H1 (cell line): ENCODE data around the gene LRP8. TPM values are rescaled to one million over a fixed set of nuclear protein-coding genes. Genes with fewer than 3 reads are reported as not detected.

Experiments
- CTCF ChIA-PET: fragments of 300-600 bp; sonication (Branson Sonifier 250); formaldehyde crosslinking; loops from one replicate; lab custom pipeline; 2021; ENCODE audit not compliant: partially characterized antibody; lab: Charles Lee
- POLR2A ChIA-PET: fragments of 300-600 bp; sonication (Branson Sonifier 250); formaldehyde crosslinking; loops from one replicate; lab custom pipeline; 2021; ENCODE audit warnings: inconsistent platforms; ENCODE audit not compliant: partially characterized antibody; lab: Charles Lee
- DNase-seq, 2 experiments: peaks; one replicate each; pipeline versions ENCODE4 v3.0.0 to v3.0.0-alpha.2; 2010 to 2022; ENCODE audit warnings: low spot score in 2 of 2, low read depth in 1 of 2, mixed read lengths in 1 of 2
- FAIRE-seq: peaks from 2 replicates; lab custom pipeline; 2011; peaks lifted over from hg19 to GRCh38; lab: Jason Lieb, UNC
- H2AFZ ChIP-seq: 2 replicates; pipeline ENCODE4 v1.8.1; 2012; ENCODE audit warnings: low read length, inconsistent platforms
- H2AK5ac ChIP-seq: 2 replicates; pipeline ENCODE4 v1.6.1; 2013; ENCODE audit warnings: low read depth, low read length
- H2BK120ac ChIP-seq: replicated peaks from 2 replicates; pipeline ENCODE3; 2013; ENCODE audit warnings: low read depth, low read length, inconsistent platforms
- H2BK12ac ChIP-seq: 2 replicates; pipeline ENCODE4 v1.6.1; 2013; ENCODE audit warnings: low read depth, low read length
- H2BK15ac ChIP-seq: 2 replicates; pipeline ENCODE4 v1.6.1; 2013; ENCODE audit warnings: low read length
- H2BK20ac ChIP-seq: 2 replicates; pipeline ENCODE4 v1.6.1; 2013; ENCODE audit warnings: low read length
- H2BK5ac ChIP-seq: 2 replicates; pipeline ENCODE4 v1.6.1; 2013; ENCODE audit warnings: low read depth, low read length
- H3K14ac ChIP-seq: 2 replicates; pipeline ENCODE4 v1.6.1; 2013; ENCODE audit warnings: inconsistent platforms; ENCODE audit not compliant: insufficient read length
- H3K18ac ChIP-seq: 2 replicates; pipeline ENCODE4 v1.6.1; 2013; ENCODE audit warnings: low read length; ENCODE audit errors: extremely low read depth
- H3K23ac ChIP-seq: 2 replicates; pipeline ENCODE4 v1.6.1; 2013; ENCODE audit warnings: inconsistent platforms; ENCODE audit not compliant: insufficient read length
- H3K23me2 ChIP-seq: 2 replicates; pipeline ENCODE4 v1.6.1; 2013; ENCODE audit warnings: low read depth, low read length
- H3K27ac ChIP-seq: 2 replicates; pipeline ENCODE4 v1.6.1; 2011; ENCODE audit warnings: low read depth, low read length, inconsistent platforms
- H3K27me3 ChIP-seq, 4 experiments: replicated peaks in 1 of 4; 1 replicate in 1 of 4; 2 replicates in 3 of 4; pipeline versions ENCODE4 v1.6.1 to v1.8.1; 2011 to 2013; ENCODE audit warnings: low read length in 3 of 4, mild to moderate bottlenecking in 3 of 4, inconsistent platforms in 2 of 4, mixed read lengths in 2 of 4, moderate library complexity in 1 of 4; ENCODE audit not compliant: control insufficient read depth in 3 of 4, insufficient read depth in 3 of 4; ENCODE audit errors: extremely low read depth in 1 of 4
- H3K36me3 ChIP-seq, 4 experiments: 2 replicates each; pipeline versions ENCODE4 v1.6.1 to v1.8.1; 2011 to 2013; ENCODE audit warnings: mild to moderate bottlenecking in 4 of 4, low read length in 3 of 4, moderate library complexity in 2 of 4, control low read depth in 1 of 4, inconsistent platforms in 1 of 4; ENCODE audit not compliant: insufficient read depth in 4 of 4, control insufficient read depth in 2 of 4
- H3K4ac ChIP-seq: replicated peaks from 2 replicates; pipeline ENCODE3; 2013; ENCODE audit warnings: low read length, low read depth, mixed read lengths, inconsistent platforms; ENCODE audit not compliant: insufficient read length
- H3K4me1 ChIP-seq, 4 experiments: replicated peaks in 1 of 4; 1 replicate in 1 of 4; 2 replicates in 3 of 4; pipeline versions ENCODE4 v1.6.1 to v1.8.1; 2011 to 2013; ENCODE audit warnings: low read length in 3 of 4, inconsistent platforms in 2 of 4, mixed read lengths in 1 of 4; ENCODE audit not compliant: insufficient read depth in 4 of 4, control insufficient read depth in 3 of 4
- H3K4me2 ChIP-seq, 2 experiments: 2 replicates each; pipeline versions ENCODE4 v1.6.1 to v1.8.1; 2011 to 2013; ENCODE audit warnings: low read depth in 2 of 2, low read length in 2 of 2, control low read depth in 1 of 2, inconsistent platforms in 1 of 2, mild to moderate bottlenecking in 1 of 2; ENCODE audit not compliant: insufficient read depth in 1 of 2
- H3K4me3 ChIP-seq, 4 experiments: fragments of 200-600, 300-600 bp in 1 of 4; sonication (generic), shearing (Covaris generic), sonication (Bioruptor Twin) in 1 of 4; 2 replicates each; pipeline versions ENCODE4 v1.5.1 to v1.8.1; 2011 to 2016; ENCODE audit warnings: low read length in 4 of 4, low read depth in 3 of 4, control low read depth in 2 of 4, inconsistent platforms in 2 of 4, mild to moderate bottlenecking in 2 of 4, mixed read lengths in 1 of 4, moderate library complexity in 1 of 4; ENCODE audit not compliant: insufficient read depth in 2 of 4; ENCODE audit errors: extremely low read depth in 1 of 4
- H3K56ac ChIP-seq: replicated peaks from 2 replicates; pipeline ENCODE3; 2013; ENCODE audit warnings: low read depth, mild to moderate bottlenecking, mixed read lengths, low read length, inconsistent platforms; ENCODE audit not compliant: insufficient read length
- H3K79me1 ChIP-seq: 2 replicates; pipeline ENCODE4 v1.6.1; 2013; ENCODE audit warnings: low read depth, low read length, control low read depth
- H3K79me2 ChIP-seq, 2 experiments: 2 replicates each; pipeline versions ENCODE4 v1.6.1 to v1.8.1; 2012 to 2013; ENCODE audit warnings: low read length in 2 of 2, mild to moderate bottlenecking in 2 of 2, inconsistent platforms in 1 of 2; ENCODE audit not compliant: insufficient read depth in 2 of 2, control insufficient read depth in 1 of 2
- H3K9ac ChIP-seq, 4 experiments: replicated peaks in 1 of 4; 1 replicate in 1 of 4; 2 replicates in 3 of 4; pipeline versions ENCODE4 v1.6.1 to v1.8.1; 2011 to 2013; ENCODE audit warnings: low read depth in 3 of 4, low read length in 3 of 4, control low read depth in 2 of 4, mild to moderate bottlenecking in 2 of 4, moderate library complexity in 2 of 4, inconsistent platforms in 1 of 4; ENCODE audit errors: extremely low read depth in 1 of 4
- H3K9me3 ChIP-seq, 2 experiments: 2 replicates each; pipeline versions ENCODE4 v1.6.1 to v1.8.1; 2012 to 2013; ENCODE audit warnings: mild to moderate bottlenecking in 2 of 2, moderate library complexity in 2 of 2, control low read depth in 1 of 2, inconsistent platforms in 1 of 2, low read depth in 1 of 2, low read length in 1 of 2, mixed read lengths in 1 of 2; ENCODE audit not compliant: insufficient read depth in 2 of 2
- H4K20me1 ChIP-seq, 2 experiments: replicated peaks in 1 of 2; 2 replicates each; pipeline versions ENCODE3 to v1.8.1; 2011 to 2013; ENCODE audit warnings: inconsistent platforms in 2 of 2, low read length in 2 of 2, mild to moderate bottlenecking in 1 of 2; ENCODE audit not compliant: insufficient read depth in 2 of 2, control insufficient read depth in 1 of 2
- H4K5ac ChIP-seq: 2 replicates; pipeline ENCODE4 v1.6.1; 2013; ENCODE audit warnings: low read length, low read depth, mixed read lengths, inconsistent platforms; ENCODE audit not compliant: insufficient read length
- H4K8ac ChIP-seq: 2 replicates; pipeline ENCODE4 v1.8.0; 2013; ENCODE audit warnings: mild to moderate bottlenecking, moderate library complexity, low read length, inconsistent platforms; ENCODE audit not compliant: insufficient read depth; ENCODE audit errors: extremely low read depth
- H4K91ac ChIP-seq: replicated peaks from 2 replicates; pipeline ENCODE3; 2013; ENCODE audit warnings: low read length, mixed read lengths, inconsistent platforms; ENCODE audit not compliant: insufficient read length
- ATF3 ChIP-seq: IDR thresholded peaks from 2 replicates; pipeline ENCODE4 v1.6.1; 2011; ENCODE audit warnings: low read depth, mild to moderate bottlenecking, low read length; ENCODE audit not compliant: insufficient read depth
- BACH1 ChIP-seq: IDR thresholded peaks from 2 replicates; pipeline ENCODE4 v1.6.1; 2012; ENCODE audit warnings: low read length, improper control_type of control experiment
- CBX8 ChIP-seq: fragments of 300-800, 300-1000 bp; sonication (generic); IDR thresholded peaks from 2 replicates; pipeline ENCODE4 v1.7.1; 2016; ENCODE audit warnings: low read depth, low read length, borderline replicate concordance
- CEBPB ChIP-seq: IDR thresholded peaks from 2 replicates; pipeline ENCODE4 v1.6.1; 2012; ENCODE audit warnings: low read depth, low read length
- EP300 ChIP-seq, 2 experiments: IDR thresholded peaks; 1 replicate in 1 of 2; 2 replicates in 1 of 2; pipeline ENCODE4 v1.6.1; 2011 to 2012; ENCODE audit warnings: low read depth in 2 of 2, low read length in 2 of 2, mild to moderate bottlenecking in 2 of 2, borderline replicate concordance in 1 of 2, inconsistent platforms in 1 of 2, moderate library complexity in 1 of 2
- EZH2 ChIP-seq: fragments of 200-600 bp; sonication (generic); IDR thresholded peaks from 2 replicates; pipeline ENCODE4 v1.7.1; 2012; ENCODE audit warnings: low read depth, mild to moderate bottlenecking, moderate library complexity, low read length, inconsistent platforms; ENCODE audit not compliant: severe bottlenecking
- GABPA ChIP-seq: IDR thresholded peaks from 2 replicates; pipeline ENCODE4 v1.6.1; 2011; ENCODE audit warnings: mild to moderate bottlenecking, low read length, moderate library complexity, borderline replicate concordance; ENCODE audit not compliant: insufficient read depth
- POLR2A ChIP-seq, 2 experiments: IDR thresholded peaks; 1 replicate in 1 of 2; 2 replicates in 1 of 2; pipeline ENCODE4 v1.6.1; 2011; ENCODE audit warnings: low read depth in 2 of 2, low read length in 2 of 2, mild to moderate bottlenecking in 2 of 2; ENCODE audit errors: control extremely low read depth in 1 of 2
- RNF2 ChIP-seq: fragments of 200-900, 300-1000 bp; sonication (generic); IDR thresholded peaks from 2 replicates; pipeline ENCODE4 v1.7.1; 2016; ENCODE audit warnings: borderline replicate concordance, low read depth, mild to moderate bottlenecking, antibody characterized with exemption, low read length; ENCODE audit not compliant: poor library complexity, severe bottlenecking; ENCODE audit errors: missing control alignments
- SIRT6 ChIP-seq: IDR thresholded peaks from one replicate; pipeline ENCODE4 v1.7.1; 2012; ENCODE audit warnings: low read length, inconsistent platforms
- TAF7 ChIP-seq: optimal IDR thresholded peaks from 2 replicates; pipeline ENCODE3; 2011; ENCODE audit warnings: low read depth, mild to moderate bottlenecking, inconsistent platforms, low read length, moderate library complexity, borderline replicate concordance
- WGBS, 2 experiments: shearing (Covaris generic) in 1 of 2; methylation state at CpG; one replicate each; pipeline versions ENCODE4 v1.1.6 to v1.1.7; 2013 to 2015; ENCODE audit warnings: low lambda C conversion rate in 2 of 2, mixed read lengths in 2 of 2, inconsistent platforms in 1 of 2, low coverage in 1 of 2, missing lambda C conversion rate in 1 of 2; ENCODE audit not compliant: insufficient replicate concordance in 2 of 2, insufficient coverage in 1 of 2, insufficient read length in 1 of 2; ENCODE audit errors: extremely low coverage in 1 of 2, missing lambda C conversion rate in 1 of 2; 5-methylcytosine and 5-hydroxymethylcytosine counted together
- polyA plus RNA-seq, 7 experiments: library from polyadenylated mRNA; depleted of rRNA in 3 of 7; stranded (reverse) in 5 of 7; unstranded in 2 of 7; fragments of >200 nt in 5 of 7; fragments of 200-250 nt in 2 of 7; gene quantifications; 1 replicate in 5 of 7; 2 replicates in 1 of 7; 4 replicates in 1 of 7; pipeline versions ENCODE4 v1.2.1 to v1.2.3, GENCODE V29; 2011 to 2013; ENCODE audit warnings: missing spikeins in 2 of 7, mixed read lengths in 2 of 7
- total RNA-seq: library from RNA; stranded (reverse); fragmentation: NEBNext Ultra II Directional; extraction: Animal tissue kit (Norgen Biotek cat#: 25700); gene quantifications from 2 replicates; pipeline ENCODE4 v1.2.1, GENCODE V29; 2021

Gene LRP8
- total and polyA plus RNA-seq, 2 of the 8 experiments (the other 6 are each of a cell fraction or from before 2014, with no cell fraction given), result 63.2 to 66.4 TPM

DNA sequence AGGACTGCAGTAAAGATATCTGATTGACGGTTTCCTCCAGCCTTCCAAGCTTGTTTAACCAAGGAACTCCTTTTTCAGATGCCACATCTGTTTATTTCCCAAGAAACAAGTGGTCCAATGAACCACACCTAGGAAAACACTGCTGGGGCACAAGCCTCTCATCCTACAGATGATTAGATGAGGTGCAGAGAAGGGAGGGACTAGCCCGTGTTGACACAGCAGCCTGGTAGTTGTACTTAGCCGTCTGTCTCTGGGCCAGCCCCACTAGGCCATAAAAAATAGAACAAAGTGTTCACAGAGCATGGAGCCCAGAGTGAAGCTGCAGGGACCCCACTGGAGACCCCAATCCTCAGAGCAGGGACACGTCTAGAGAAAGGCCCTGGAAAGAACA is 32.1 kb downstream of the LRP8 start:
- Histone ChIP-seq H2BK5ac (no peak overlapping the region), H3K27ac (no peak overlapping the region), H3K4me1 (peaks cover 0 to 5% (median under 1%) of the 10 kb centered on the region in 4 experiments; a peak in 1 of 7 replicates), H3K23ac (no peak overlapping the region), H3K18ac (no peak overlapping the region), H3K4me3 (no peak overlapping the region), H3K79me2 (peaks cover 0 to 43% of the 10 kb centered on the region in 2 experiments; a peak in 2 of 4 replicates), H2BK20ac (no peak overlapping the region), H3K27me3 (no peaks in the 10 kb centered on the region), H3K23me2 (no peaks in the 10 kb centered on the region), H3K9ac (no peak overlapping the region), H2BK12ac (no peak overlapping the region), H4K91ac (no peak overlapping the region), H2AK5ac (no peak overlapping the region), H3K4me2 (no peak overlapping the region), H4K20me1 (peaks cover 17 to 47% of the 10 kb centered on the region in 2 experiments), H3K9me3 (no peaks in the 10 kb centered on the region), H4K5ac (no peak overlapping the region), H2BK120ac (no peak overlapping the region), H3K79me1 (peaks cover 44% of the 10 kb centered on the region), H2BK15ac (no peak overlapping the region), H3K56ac (no peak overlapping the region), H3K36me3 (peaks cover 0 to 5% (median 1%) of the 10 kb centered on the region in 4 experiments; a peak in 2 of 8 replicates), H4K8ac (no peak overlapping the region), H3K4ac (no peak overlapping the region), H2AFZ (no peak overlapping the region), H3K14ac (no peak overlapping the region)
- no peak for DNase-seq
- TF ChIP-seq RNF2 (no peak), ATF3 (no peak), BACH1 (no peak), POLR2A (IDR thresholded peaks at IDR 0.05; ENCODE audit: control extremely low read depth in 1 of 2, low read depth in 2 of 2, low read length in 2 of 2) (no peak), TAF7 (no peak), GABPA (no peak), CEBPB (no peak), CBX8 (no peak), EZH2 (no peak), EP300 (IDR thresholded peaks at IDR 0.05; ENCODE audit: borderline replicate concordance in 1 of 2, low read depth in 2 of 2, low read length in 2 of 2) (no peak), SIRT6 (no peak)
- CTCF ChIA-PET, result interaction anchor here (1.2 to 11.3 kb wide), 6 partner anchors 9 to 98 kb away, joined by 3 to 103 read pairs (median 8); no protein-coding TSS in a partner anchor
- POLR2A ChIA-PET, result interaction anchor here (0.7 to 1.9 kb wide), 4 partner anchors 14 to 31 kb away, joined by 3 to 4 read pairs (median 4); no protein-coding TSS in a partner anchor
- WGBS, 2 experiments, result 88% methylated on average over 4 of the region's 4 CpGs; no CpG with 5 or more reads in 1 of the 2 experiments
- FAIRE-seq, result no peak
